Sigmoid colon (tissue), 7 donors: ENCODE data around the gene SSR1. TPM values are rescaled to one million over a fixed set of nuclear protein-coding genes. Genes with fewer than 3 reads are reported as not detected.
"Not testable (repeated sequence)": the region's sequence is repeated elsewhere in the genome, so short reads cannot be mapped to it uniquely, and the experiment has no call there.

Source experiments
- DNase-seq: peaks from one replicate; pipeline ENCODE4 v3.0.0-alpha.2; 2019
- H3K27ac ChIP-seq, 4 donors: fragments of 200-600 bp; sonication (generic); one replicate each; pipeline ENCODE4 v1.5.1; 2016 to 2019; ENCODE audit warnings: mild to moderate bottlenecking in 1 of 4
- H3K27me3 ChIP-seq, 3 donors: fragments of 200-600 bp; sonication (generic); one replicate each; pipeline ENCODE4 v1.5.1; 2019; ENCODE audit warnings: mild to moderate bottlenecking in 1 of 3
- H3K36me3 ChIP-seq, 4 donors: fragments of 200-600 bp; sonication (generic); one replicate each; pipeline ENCODE4 v1.5.1; 2016 to 2019
- H3K4me1 ChIP-seq, 4 donors: fragments of 200-600 bp; sonication (generic); one replicate each; pipeline ENCODE4 v1.5.1; 2017 to 2019
- H3K4me3 ChIP-seq, 4 donors: fragments of 200-600 bp; sonication (generic); one replicate each; pipeline ENCODE4 v1.5.1; 2017 to 2019; ENCODE audit warnings: mild to moderate bottlenecking in 2 of 4, moderate library complexity in 1 of 4
- H3K9me3 ChIP-seq, 4 donors: fragments of 200-600 bp in 3 of 4; sonication (generic) in 3 of 4; one replicate each; pipeline versions ENCODE4 v1.5.1 to v1.6.1; 2013 to 2019
- CTCF ChIP-seq, 4 experiments: fragments of 450-650 bp in 3 of 4; fragments of 200-600 bp in 1 of 4; IDR thresholded peaks; one replicate each; pipeline ENCODE4 v1.5.1; 2016 to 2019; ENCODE audit warnings: antibody characterized with exemption in 4 of 4, mild to moderate bottlenecking in 3 of 4, moderate library complexity in 2 of 4
- EP300 ChIP-seq, 4 donors: sonication (generic); formaldehyde crosslinking; IDR thresholded peaks; one replicate each; pipeline ENCODE4 v1.6.1; 2017; ENCODE audit warnings: antibody characterized with exemption in 4 of 4
- POLR2A ChIP-seq, 2 donors: fragments of 450-650 bp; IDR thresholded peaks; one replicate each; pipeline ENCODE4 v1.6.1; 2016; ENCODE audit warnings: antibody characterized with exemption in 2 of 2, mild to moderate bottlenecking in 2 of 2, moderate library complexity in 2 of 2
- POLR2AphosphoS5 ChIP-seq, 4 donors: sonication (generic); formaldehyde crosslinking; IDR thresholded peaks; one replicate each; pipeline ENCODE4 v1.6.1; 2017; ENCODE audit warnings: antibody characterized with exemption in 4 of 4
- WGBS, 2 donors: extraction: QIAGEN DNeasy Blood & Tissue Kit; methylation state at CpG; one replicate each; pipeline ENCODE4 v1.1.7; 2013; 5-methylcytosine and 5-hydroxymethylcytosine counted together
- intact Hi-C: fragments of 100-400 bp; cut with DNase I; formaldehyde crosslinking; loops from one replicate; pipeline ENCODE4 v1.15.1; 2023
- polyA plus RNA-seq, 3 donors: library from polyadenylated mRNA; stranded (reverse); fragments of 200-250 nt; gene quantifications; one replicate each; pipeline ENCODE4 v1.2.3, GENCODE V29; 2013
- total RNA-seq, 4 donors: library from RNA; depleted of rRNA; stranded (reverse); fragments of >200 nt; gene quantifications; one replicate each; pipeline ENCODE4 v1.1.0, GENCODE V29; 2016
- donor health status: healthy with polysubstance abuse.
- donor health status: Bipolar disorder and iron deficiency.
- donor health status: healthy.

Gene SSR1
- total and polyA plus RNA-seq, 7 donors, result 10.8 to 55.1 (median 29.7) TPM

- Histone ChIP-seq H3K27ac (no peak overlapping the region), H3K36me3 (no peaks in the 10 kb centered on the region), H3K9me3 (no peaks in the 10 kb centered on the region), H3K27me3 (no peaks in the 10 kb centered on the region), H3K4me3 (no peak overlapping the region), H3K4me1 (peaks cover 0 to 9% (median 3%) of the 10 kb centered on the region in 4 donors)
- intact Hi-C loops, result no loop called here
- TF ChIP-seq POLR2AphosphoS5 (IDR thresholded peaks at IDR 0.05), result no peak
- no peak for TF ChIP-seq POLR2A (IDR thresholded peaks at IDR 0.05)
- no peak for TF ChIP-seq CTCF (IDR thresholded peaks at IDR 0.05)
- TF ChIP-seq EP300 (IDR thresholded peaks at IDR 0.05), result no peak
- DNase-seq, result peak; percentile 52
- whole genome bisulfite sequencing, 2 donors, result 92 to 94% methylated on average over 23 of the region's 23 CpGs
These were observed 44.0 kb downstream of the SSR1 start for GRCh38 chr6:7268816-7269555.

- TF ChIP-seq POLR2AphosphoS5 (IDR thresholded peaks at IDR 0.05) (no peak), POLR2A (IDR thresholded peaks at IDR 0.05) (no peak), CTCF (IDR thresholded peaks at IDR 0.05) (no peak), EP300 (IDR thresholded peaks at IDR 0.05) (no peak)
These were observed 44.6 kb downstream of the SSR1 start for GRCh38 chr6:7268362-7268761.

GRCh38 chr6:7267466-7268091, 45.4 kb downstream of the SSR1 start:
- Histone ChIP-seq H3K27ac (no peak overlapping the region), H3K36me3 (no peaks in the 10 kb centered on the region), H3K27me3 (no peaks in the 10 kb centered on the region), H3K4me1 (peaks cover 0 to 9% (median 3%) of the 10 kb centered on the region in 4 donors), H3K9me3 (no peaks in the 10 kb centered on the region), H3K4me3 (no peak overlapping the region)
- no peak for TF ChIP-seq CTCF (IDR thresholded peaks at IDR 0.05)
- TF ChIP-seq POLR2AphosphoS5 (IDR thresholded peaks at IDR 0.05), result no peak
- no peak for TF ChIP-seq EP300 (IDR thresholded peaks at IDR 0.05)
- no peak for TF ChIP-seq POLR2A (IDR thresholded peaks at IDR 0.05)
- peak; percentile 73 for DNase-seq
- 70 to 80% methylated on average over 13 of the region's 13 CpGs for WGBS, 2 donors
- intact Hi-C loops, result no loop called here

More at GRCh38 chr6:7268362-7268761, 44.6 kb downstream of the SSR1 start:
- intact Hi-C loops, result no loop called here
- H3K4me3 ChIP-seq, result no peak overlapping the region
- H3K9me3 ChIP-seq, result no peaks in the 10 kb centered on the region
- WGBS, 2 donors, result 95 to 96% methylated on average over 20 of the region's 20 CpGs
- peaks cover 0 to 9% (median 3%) of the 10 kb centered on the region in 4 donors for H3K4me1 ChIP-seq
- no peak overlapping the region for H3K27ac ChIP-seq
- H3K27me3 ChIP-seq, result no peaks in the 10 kb centered on the region
- DNase-seq, result peak; percentile 49
- no peaks in the 10 kb centered on the region for H3K36me3 ChIP-seq

GRCh38 chr6:7267071-7267465, 45.9 kb downstream of the SSR1 start:
- intact Hi-C loops, result no loop called here
- Histone ChIP-seq H3K27me3 (no peaks in the 10 kb centered on the region), H3K27ac (no peak overlapping the region), H3K9me3 (no peaks in the 10 kb centered on the region), H3K4me3 (no peak overlapping the region), H3K36me3 (no peaks in the 10 kb centered on the region), H3K4me1 (peaks cover 0 to 9% (median 3%) of the 10 kb centered on the region in 4 donors)
- 96 to 97% methylated on average over 8 of the region's 8 CpGs for WGBS, 2 donors
- peak; percentile 55 for DNase-seq
- TF ChIP-seq CTCF (IDR thresholded peaks at IDR 0.05) (no peak), EP300 (IDR thresholded peaks at IDR 0.05) (no peak), POLR2AphosphoS5 (IDR thresholded peaks at IDR 0.05) (no peak), POLR2A (IDR thresholded peaks at IDR 0.05) (no peak)

GRCh38 chr6:7265385-7265726, 47.6 kb downstream of the SSR1 start:
- DNase-seq, H3K9me3 ChIP-seq, intact Hi-C loops, H3K4me3 ChIP-seq, H3K36me3 ChIP-seq, H3K27me3 ChIP-seq, H3K27ac ChIP-seq: not testable (repeated sequence)
- peaks cover 0 to 22% (median 9%) of the 10 kb centered on the region in 4 donors for H3K4me1 ChIP-seq
- 93 to 94% methylated on average over 7 of the region's 7 CpGs for WGBS, 2 donors
